NB4 (cell line): ENCODE results near the gene CCNB2.

Source experiments
- DNase-seq: peaks from one replicate; pipeline ENCODE4 v3.0.0; 2010; ENCODE audit warnings: low read depth
- H3K4me3 ChIP-seq: one replicate; pipeline ENCODE4 v1.5.1; 2011; ENCODE audit warnings: mild to moderate bottlenecking, low read depth, low read length, moderate library complexity
- MYC ChIP-seq: IDR thresholded peaks from 2 replicates; pipeline ENCODE4 v1.6.1; 2011; ENCODE audit warnings: low read depth, low read length
- POLR2A ChIP-seq: IDR thresholded peaks from 2 replicates; pipeline ENCODE4 v1.6.1; 2011; ENCODE audit warnings: mild to moderate bottlenecking; ENCODE audit not compliant: insufficient read length; ENCODE audit errors: extremely low read depth
- TF ChIP-seq, protein P1 (sequence below): IDR thresholded peaks from 2 replicates; pipeline ENCODE4 v1.6.1; 2011; ENCODE audit warnings: low read depth, low read length
- TF ChIP-seq, protein P2 (sequence below): IDR thresholded peaks from one replicate; pipeline ENCODE4 v1.5.1; 2012; ENCODE audit warnings: low read depth, low read length

The CCNB2 gene

GRCh38 chr15:59169251-59169708 lies 64.3 kb downstream of the CCNB2 start:
- H3K4me3 ChIP-seq = no peak overlapping the region
- TF ChIP-seq, protein P1, sequence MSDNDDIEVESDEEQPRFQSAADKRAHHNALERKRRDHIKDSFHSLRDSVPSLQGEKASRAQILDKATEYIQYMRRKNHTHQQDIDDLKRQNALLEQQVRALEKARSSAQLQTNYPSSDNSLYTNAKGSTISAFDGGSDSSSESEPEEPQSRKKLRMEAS = no peak
- TF ChIP-seq, protein P2, sequence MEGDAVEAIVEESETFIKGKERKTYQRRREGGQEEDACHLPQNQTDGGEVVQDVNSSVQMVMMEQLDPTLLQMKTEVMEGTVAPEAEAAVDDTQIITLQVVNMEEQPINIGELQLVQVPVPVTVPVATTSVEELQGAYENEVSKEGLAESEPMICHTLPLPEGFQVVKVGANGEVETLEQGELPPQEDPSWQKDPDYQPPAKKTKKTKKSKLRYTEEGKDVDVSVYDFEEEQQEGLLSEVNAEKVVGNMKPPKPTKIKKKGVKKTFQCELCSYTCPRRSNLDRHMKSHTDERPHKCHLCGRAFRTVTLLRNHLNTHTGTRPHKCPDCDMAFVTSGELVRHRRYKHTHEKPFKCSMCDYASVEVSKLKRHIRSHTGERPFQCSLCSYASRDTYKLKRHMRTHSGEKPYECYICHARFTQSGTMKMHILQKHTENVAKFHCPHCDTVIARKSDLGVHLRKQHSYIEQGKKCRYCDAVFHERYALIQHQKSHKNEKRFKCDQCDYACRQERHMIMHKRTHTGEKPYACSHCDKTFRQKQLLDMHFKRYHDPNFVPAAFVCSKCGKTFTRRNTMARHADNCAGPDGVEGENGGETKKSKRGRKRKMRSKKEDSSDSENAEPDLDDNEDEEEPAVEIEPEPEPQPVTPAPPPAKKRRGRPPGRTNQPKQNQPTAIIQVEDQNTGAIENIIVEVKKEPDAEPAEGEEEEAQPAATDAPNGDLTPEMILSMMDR = no peak
- TF ChIP-seq MYC (no peak), POLR2A (no peak)
- DNase-seq = no peak

DNA sequence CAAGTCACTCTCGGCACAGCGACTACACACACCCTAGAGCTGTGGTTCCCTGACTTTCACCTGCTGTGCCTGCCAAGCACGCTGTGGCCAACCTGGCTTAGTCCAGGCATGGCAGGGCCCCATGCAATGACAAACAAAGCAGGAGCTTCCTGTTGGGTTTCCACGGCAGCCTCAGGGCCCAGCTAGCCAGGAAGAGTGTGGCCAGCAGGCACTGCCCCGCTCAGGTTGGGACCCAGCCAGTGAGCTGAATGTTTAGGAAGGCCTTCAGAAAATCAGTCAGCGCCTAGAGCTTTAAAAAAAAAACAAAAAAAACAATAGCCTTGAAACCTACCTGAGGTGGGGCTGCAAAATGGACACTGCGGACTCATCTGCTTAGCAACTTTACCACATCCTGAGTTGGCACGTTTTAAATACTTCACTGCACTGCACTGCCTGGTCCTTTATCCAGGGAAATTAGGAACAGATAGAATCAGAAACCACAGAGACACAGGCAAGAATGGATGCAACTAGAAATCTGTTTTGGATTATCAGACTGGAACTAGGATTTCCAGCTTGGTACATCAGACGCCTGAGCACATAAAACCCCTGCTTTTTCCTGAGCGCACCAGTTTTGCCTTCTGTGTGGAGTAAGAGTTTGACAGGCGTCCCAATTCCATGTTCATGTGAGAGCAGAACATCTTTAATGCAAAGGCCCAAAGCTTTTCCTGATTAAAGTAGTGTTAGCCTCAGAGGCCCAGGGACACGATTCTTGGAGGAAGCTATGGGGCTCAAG lies 65.5 kb downstream of the CCNB2 start:
- TF ChIP-seq, protein P1 = no peak
- TF ChIP-seq, protein P2 = no peak
- no peak for TF ChIP-seq MYC
- no peak for TF ChIP-seq POLR2A
- no peak for DNase-seq
- H3K4me3 ChIP-seq = no peak overlapping the region

DNA sequence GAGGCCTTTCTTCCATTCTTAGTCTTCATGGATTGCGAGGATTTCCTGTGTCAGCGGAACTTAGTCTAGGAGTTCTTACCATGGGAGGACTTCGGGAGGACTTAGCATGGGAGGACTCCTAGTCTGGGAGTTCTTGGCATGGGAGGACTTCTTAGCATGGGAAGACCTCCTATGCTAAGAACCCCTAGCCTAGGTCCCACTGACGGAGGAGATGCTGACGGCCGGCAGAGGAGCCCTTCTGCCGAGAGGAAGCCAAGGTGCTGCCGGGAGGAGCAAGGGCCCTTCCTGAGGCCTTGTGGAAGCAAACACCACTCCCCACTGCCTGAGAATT lies 66.1 kb downstream of the CCNB2 start:
- DNase-seq = no peak
- H3K4me3 ChIP-seq = no peak overlapping the region
- TF ChIP-seq MYC (no peak), POLR2A (no peak)
- TF ChIP-seq, protein P2 = no peak
- TF ChIP-seq, protein P1 = no peak

DNA sequence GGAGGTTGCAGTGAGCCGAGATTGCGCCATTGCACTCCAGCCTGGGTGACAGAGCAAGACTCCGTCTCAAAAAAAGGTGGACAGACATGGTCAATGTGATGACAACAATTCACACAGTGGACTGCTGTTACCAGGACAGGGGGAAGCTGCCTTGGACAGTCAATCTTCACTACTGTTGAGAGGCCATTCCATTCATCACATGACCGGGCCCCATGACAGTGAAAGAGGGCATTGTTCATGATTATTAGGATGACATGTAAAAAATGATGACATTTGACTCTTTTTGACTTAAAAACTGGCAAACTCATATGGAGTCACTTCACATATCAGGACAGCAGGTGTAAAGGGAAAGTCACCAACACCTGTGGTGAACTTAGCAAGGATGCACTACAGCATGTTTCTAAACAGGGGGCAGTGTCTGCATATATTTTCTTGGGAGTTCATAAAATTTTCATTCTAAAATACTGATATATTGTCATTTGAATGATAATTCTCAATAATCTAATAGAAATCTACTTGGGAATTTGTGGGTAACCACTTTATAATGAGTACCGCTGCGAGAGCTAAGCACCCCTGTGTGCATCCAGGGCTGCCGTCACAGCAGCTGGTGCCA lies 67.4 kb downstream of the CCNB2 start:
- H3K4me3 ChIP-seq = no peak overlapping the region
- no peak for DNase-seq
- TF ChIP-seq, protein P2 = no peak
- no peak for TF ChIP-seq POLR2A
- TF ChIP-seq, protein P1 = no peak
- TF ChIP-seq MYC = no peak

GRCh38 chr15:59173194-59173593 lies 68.2 kb downstream of the CCNB2 start:
- no peak overlapping the region for H3K4me3 ChIP-seq
- TF ChIP-seq, protein P2 = no peak
- TF ChIP-seq, protein P1 = no peak
- TF ChIP-seq POLR2A (no peak), MYC (no peak)
- no peak for DNase-seq
